Measurements from ENCODE around the gene KDM1B. TPM values are rescaled to one million over a fixed set of nuclear protein-coding genes. Genes with fewer than 3 reads are reported as not detected.

The KDM1B gene
- total and polyA plus RNA-seq, 9 of the 15 experiments (the other 6 are each of a cell fraction or from before 2014, with no cell fraction given) = 1.4 to 58.9 (median 36.3) TPM

GRCh38 chr6:18166312-18167036 lies 11.3 kb downstream of the KDM1B start (continued):
- TF ChIP-seq ZBTB40 (IDR thresholded peaks at IDR 0.05) = no peak
- TF ChIP-seq ZBTB40 (CRISPR knock-in tag; IDR thresholded peaks at IDR 0.05) = no peak
- TF ChIP-seq CBFB (CRISPR knock-in tag; IDR thresholded peaks at IDR 0.05) = no peak

All from K562 (cell line).